Measurements from ENCODE around the gene CCDC9B.

Gene CCDC9B

DNA sequence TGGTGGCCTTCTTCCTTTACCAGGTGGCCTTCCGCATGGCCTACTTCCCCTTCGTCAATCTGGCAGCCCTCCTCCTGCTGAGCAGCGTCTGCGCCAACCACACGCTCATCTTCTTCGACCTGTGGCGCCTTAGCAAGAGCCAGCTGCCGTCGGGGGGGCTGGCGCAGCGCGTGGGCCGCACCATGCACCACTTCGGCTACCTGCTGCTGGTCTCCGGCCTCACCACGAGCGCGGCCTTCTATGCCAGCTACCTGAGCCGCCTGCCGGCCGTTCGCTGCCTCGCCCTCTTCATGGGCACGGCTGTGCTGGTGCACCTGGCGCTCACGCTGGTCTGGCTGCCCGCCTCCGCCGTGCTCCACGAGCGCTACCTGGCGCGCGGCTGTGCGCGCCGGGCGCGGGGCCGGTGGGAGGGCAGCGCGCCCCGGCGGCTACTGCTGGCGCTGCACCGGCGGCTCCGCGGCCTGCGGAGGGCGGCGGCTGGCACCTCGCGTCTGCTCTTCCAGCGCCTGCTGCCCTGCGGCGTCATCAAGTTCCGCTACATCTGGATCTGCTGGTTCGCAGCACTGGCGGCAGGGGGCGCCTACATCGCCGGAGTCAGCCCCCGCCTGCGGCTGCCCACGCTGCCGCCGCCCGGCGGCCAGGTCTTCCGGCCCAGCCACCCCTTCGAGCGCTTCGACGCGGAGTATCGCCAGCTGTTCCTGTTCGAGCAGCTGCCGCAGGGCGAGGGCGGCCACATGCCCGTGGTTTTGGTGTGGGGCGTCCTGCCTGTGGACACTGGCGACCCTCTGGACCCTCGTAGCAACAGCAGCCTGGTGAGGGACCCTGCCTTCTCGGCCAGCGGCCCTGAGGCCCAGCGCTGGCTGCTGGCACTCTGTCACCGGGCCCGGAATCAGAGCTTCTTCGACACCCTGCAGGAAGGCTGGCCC is 27.2 kb upstream of the CCDC9B start:
- TF ChIP-seq, protein P1, sequence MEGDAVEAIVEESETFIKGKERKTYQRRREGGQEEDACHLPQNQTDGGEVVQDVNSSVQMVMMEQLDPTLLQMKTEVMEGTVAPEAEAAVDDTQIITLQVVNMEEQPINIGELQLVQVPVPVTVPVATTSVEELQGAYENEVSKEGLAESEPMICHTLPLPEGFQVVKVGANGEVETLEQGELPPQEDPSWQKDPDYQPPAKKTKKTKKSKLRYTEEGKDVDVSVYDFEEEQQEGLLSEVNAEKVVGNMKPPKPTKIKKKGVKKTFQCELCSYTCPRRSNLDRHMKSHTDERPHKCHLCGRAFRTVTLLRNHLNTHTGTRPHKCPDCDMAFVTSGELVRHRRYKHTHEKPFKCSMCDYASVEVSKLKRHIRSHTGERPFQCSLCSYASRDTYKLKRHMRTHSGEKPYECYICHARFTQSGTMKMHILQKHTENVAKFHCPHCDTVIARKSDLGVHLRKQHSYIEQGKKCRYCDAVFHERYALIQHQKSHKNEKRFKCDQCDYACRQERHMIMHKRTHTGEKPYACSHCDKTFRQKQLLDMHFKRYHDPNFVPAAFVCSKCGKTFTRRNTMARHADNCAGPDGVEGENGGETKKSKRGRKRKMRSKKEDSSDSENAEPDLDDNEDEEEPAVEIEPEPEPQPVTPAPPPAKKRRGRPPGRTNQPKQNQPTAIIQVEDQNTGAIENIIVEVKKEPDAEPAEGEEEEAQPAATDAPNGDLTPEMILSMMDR (IDR thresholded peaks at IDR 0.05) = peak; percentile 78

GRCh38 chr15:40367371-40367685 is 26.6 kb upstream of the CCDC9B start:
- TF ChIP-seq, protein P1 (IDR thresholded peaks at IDR 0.05) = no peak

- TF ChIP-seq, protein P1 (IDR thresholded peaks at IDR 0.05) = no peak
Measured at GRCh38 chr15:40366457-40367370, 26.0 kb upstream of the CCDC9B start.

- TF ChIP-seq, protein P1 (IDR thresholded peaks at IDR 0.05) = no peak
Measured at GRCh38 chr15:40365624-40366456, 25.1 kb upstream of the CCDC9B start.

DNA sequence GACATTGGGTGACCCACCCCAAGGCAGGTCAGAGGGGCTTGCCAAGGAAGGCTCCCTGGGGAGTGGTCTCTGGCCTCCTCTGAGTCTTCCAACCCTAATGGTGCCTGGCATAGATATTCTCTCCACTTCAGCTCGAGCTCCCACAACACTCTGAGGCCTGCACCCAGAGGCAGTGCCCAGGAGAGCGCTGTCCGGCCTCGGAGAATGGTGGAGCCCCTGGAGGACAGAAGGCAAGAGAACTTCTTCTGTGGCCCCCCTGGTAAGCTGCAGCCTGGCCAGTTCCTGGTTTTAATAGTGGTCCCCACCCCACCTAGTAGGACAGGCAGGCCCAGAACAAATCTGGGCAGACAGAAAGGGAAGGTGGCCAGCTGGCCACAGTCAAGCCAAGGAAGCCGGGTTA is 24.3 kb upstream of the CCDC9B start:
- TF ChIP-seq, protein P1 (IDR thresholded peaks at IDR 0.05) = no peak

- TF ChIP-seq, protein P1 (IDR thresholded peaks at IDR 0.05) = no peak
Measured at GRCh38 chr15:40364251-40364650, 23.5 kb upstream of the CCDC9B start.

GRCh38 chr15:40363611-40364010 is 22.9 kb upstream of the CCDC9B start:
- TF ChIP-seq, protein P1 (IDR thresholded peaks at IDR 0.05) = no peak

All from LNCAP (cell line).